ENCODE data around the gene DOCK4. TPM values are rescaled to one million over a fixed set of nuclear protein-coding genes. Genes with fewer than 3 reads are reported as not detected.

The DOCK4 gene
- polyA plus RNA-seq, 1 donor: 8.1 TPM

DNA sequence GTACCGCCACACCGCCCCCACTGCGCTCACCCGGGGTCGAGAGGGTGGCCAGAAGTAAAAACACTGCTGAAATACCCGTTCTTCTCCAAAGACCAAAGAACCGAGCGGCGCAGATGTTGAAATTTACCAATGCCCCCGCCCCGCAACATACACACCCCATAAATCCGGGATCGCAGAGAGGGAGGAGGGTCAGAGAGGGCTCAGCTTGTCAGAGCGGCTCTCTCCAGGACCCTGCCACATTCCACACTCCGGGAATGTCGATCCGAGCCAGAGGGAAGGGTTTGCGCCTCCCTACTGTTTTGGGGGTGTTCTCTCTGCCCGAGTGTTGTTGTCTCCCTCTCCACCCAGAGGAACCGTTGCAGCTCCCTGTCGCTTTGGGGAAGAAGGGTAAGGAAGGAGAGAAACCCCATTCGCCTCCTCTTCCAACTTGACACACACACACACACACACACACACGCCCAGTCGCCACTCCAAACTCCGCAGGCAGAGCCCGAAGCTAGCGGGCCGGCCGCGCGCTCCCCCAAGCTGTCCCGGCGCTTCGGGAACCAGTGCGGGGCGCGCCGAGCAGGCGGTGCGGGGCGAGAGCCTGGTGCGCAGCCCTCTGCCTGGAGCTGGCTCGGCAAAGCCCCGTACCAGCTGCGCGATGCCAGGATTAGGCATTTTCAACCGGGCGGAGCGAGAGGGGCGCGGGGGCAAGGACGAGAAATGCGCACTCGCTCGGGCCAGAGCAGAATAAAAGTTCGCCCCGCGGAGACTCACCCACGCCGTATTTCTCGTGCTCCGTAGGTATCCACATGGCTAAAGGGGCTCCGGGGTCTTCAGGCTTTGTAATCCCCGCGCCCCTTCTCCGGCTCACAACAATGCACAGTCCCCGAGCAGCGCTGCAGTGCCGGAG, 609 bp downstream of the DOCK4 start:
- Histone ChIP-seq H3K4me1 (ENCODE audit: control insufficient read depth, insufficient read depth, low read length) (no peaks in the 10 kb centered on the region), H3K4me3 (ENCODE audit: low read length) (peak overlapping the region; percentile 72), H3K36me3 (ENCODE audit: control insufficient read depth, insufficient read depth, low read length) (no peaks in the 10 kb centered on the region), H3K27ac (ENCODE audit: low read length) (peak overlapping the region; percentile 58), H3K9me3 (ENCODE audit: control insufficient read depth, low read depth, low read length) (peaks cover 2% of the 10 kb centered on the region), H3K27me3 (ENCODE audit: control insufficient read depth, insufficient read depth, low read length) (peaks cover 20% of the 10 kb centered on the region)
- WGBS (ENCODE audit: insufficient coverage, low lambda C conversion rate): no CpG with 5 or more reads among the region's 69 CpGs
- DNase-seq: peak; percentile 16 to 72

DNA sequence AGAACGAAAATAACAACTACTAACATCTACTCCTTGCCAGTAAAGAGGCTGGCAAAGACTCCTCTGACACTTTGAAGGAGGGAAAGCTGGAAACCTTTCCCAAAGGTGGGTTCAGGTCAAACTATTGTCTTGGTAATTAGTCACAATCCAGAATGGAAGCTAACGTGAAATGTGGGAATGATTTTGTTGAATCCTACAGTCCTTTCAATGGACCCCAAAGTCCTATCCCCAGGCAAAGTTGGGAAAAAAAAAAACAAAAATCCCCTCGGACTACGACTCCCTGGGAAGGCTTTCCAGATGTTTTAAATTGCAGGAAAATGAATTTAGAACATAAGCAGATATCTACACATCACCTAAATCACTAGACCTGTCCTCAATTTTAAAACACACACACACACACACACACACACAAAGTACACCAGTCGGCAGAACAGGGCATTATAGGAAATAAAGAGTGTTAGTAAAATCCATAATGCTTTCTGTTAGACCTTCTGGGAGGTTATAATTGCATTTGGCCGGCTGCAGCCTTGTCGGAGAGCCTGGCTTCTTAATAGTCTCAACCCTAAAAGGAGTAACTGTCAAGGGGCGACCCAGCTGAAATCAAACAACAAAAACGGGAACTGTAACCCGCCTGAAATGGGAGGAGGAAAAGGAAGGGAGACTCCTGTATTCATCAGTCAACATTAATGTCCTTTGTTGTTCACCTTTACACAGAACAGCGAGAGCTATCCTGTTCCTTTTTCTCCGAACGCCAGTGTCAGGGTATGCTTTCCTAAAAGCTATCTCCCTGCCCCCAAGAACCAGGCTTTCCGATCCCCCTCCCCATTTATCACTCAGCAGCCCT, 1.5 kb downstream of the DOCK4 start:
- Histone ChIP-seq H3K27me3 (ENCODE audit: control insufficient read depth, insufficient read depth, low read length) (peaks cover 20% of the 10 kb centered on the region), H3K27ac (ENCODE audit: low read length) (peak overlapping the region; percentile 58), H3K36me3 (ENCODE audit: control insufficient read depth, insufficient read depth, low read length) (no peaks in the 10 kb centered on the region), H3K4me1 (ENCODE audit: control insufficient read depth, insufficient read depth, low read length) (no peaks in the 10 kb centered on the region), H3K4me3 (ENCODE audit: low read length) (peak overlapping the region; percentile 72), H3K9me3 (ENCODE audit: control insufficient read depth, low read depth, low read length) (peaks cover 2% of the 10 kb centered on the region)
- 0% methylated on average over 1 of the region's 14 CpGs for WGBS (ENCODE audit: insufficient coverage, low lambda C conversion rate)
- DNase-seq: peak in 1 of 2 donors; percentile 24

DNA sequence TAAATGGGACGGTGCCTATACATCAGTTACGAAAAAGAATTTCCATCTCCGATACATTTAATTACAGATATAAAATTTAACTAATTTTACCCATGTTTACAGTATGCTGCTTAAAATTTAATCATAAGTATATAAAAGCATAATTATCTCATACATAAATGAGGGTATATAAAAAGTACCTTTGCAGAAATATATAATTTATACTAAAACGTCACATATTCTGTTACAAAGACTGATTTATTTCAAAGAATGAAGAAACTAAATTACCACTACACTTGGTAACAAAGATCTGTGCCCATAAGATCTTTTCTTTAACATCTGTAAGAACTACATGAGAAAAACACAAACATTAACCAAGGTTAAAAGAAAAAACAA, 2.8 kb downstream of the DOCK4 start:
- 75% methylated on average over 2 of the region's 4 CpGs for WGBS (ENCODE audit: insufficient coverage, low lambda C conversion rate)
- Histone ChIP-seq H3K4me1 (ENCODE audit: control insufficient read depth, insufficient read depth, low read length) (no peaks in the 10 kb centered on the region), H3K27me3 (ENCODE audit: control insufficient read depth, insufficient read depth, low read length) (peaks cover 20% of the 10 kb centered on the region), H3K9me3 (ENCODE audit: control insufficient read depth, low read depth, low read length) (peaks cover 2% of the 10 kb centered on the region), H3K4me3 (ENCODE audit: low read length) (no peak overlapping the region), H3K27ac (ENCODE audit: low read length) (no peak overlapping the region), H3K36me3 (ENCODE audit: control insufficient read depth, insufficient read depth, low read length) (no peaks in the 10 kb centered on the region)
- DNase-seq: no peak

DNA sequence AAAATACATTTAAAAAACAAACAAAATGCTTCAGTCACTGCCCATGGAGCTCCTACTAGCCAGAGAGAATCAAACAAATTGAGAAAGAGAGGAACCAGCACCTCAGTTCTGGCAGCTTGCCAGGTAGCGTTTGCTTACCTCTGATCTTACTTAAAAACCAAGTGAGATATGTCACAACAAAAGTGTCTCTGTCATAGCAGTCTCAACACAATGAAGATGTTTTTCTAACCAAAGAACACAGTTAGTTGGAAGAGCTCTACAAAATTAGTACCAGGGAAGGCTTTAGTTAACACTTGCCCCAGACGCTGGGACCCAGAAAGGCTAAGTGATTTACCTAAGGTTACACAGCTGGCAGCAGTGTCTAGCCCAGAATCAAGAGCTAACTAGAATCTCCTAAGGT, 3.4 kb downstream of the DOCK4 start:
- no peak for DNase-seq

DNA sequence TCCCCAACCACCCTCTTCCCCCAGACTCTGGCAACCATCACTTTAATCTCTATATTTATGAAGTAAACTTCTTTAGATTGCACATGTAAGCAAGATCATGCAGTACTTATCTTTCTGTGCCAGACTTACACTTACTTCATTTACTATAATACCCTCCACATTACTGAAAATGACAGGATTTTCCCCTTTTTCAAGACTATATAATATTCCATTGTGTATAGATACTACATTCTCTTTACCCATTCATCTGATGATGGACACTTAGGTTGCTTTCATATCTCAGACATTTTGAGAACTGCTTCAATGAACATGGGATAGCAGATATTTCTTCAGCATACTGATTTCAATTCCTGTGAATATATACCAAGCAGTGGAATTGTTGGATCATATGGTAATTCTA, 4.4 kb downstream of the DOCK4 start:
- Histone ChIP-seq H3K36me3 (ENCODE audit: control insufficient read depth, insufficient read depth, low read length) (no peaks in the 10 kb centered on the region), H3K27me3 (ENCODE audit: control insufficient read depth, insufficient read depth, low read length) (peaks cover 20% of the 10 kb centered on the region), H3K9me3 (ENCODE audit: control insufficient read depth, low read depth, low read length) (peaks cover 2% of the 10 kb centered on the region), H3K4me3 (ENCODE audit: low read length) (no peak overlapping the region), H3K27ac (ENCODE audit: low read length) (no peak overlapping the region), H3K4me1 (ENCODE audit: control insufficient read depth, insufficient read depth, low read length) (no peaks in the 10 kb centered on the region)
- no peak for DNase-seq

More for the DNA sequence above, 3.4 kb downstream of the DOCK4 start:
- Histone ChIP-seq H3K9me3 (ENCODE audit: control insufficient read depth, low read depth, low read length) (peaks cover 2% of the 10 kb centered on the region), H3K4me3 (ENCODE audit: low read length) (no peak overlapping the region), H3K27me3 (ENCODE audit: control insufficient read depth, insufficient read depth, low read length) (peaks cover 20% of the 10 kb centered on the region), H3K36me3 (ENCODE audit: control insufficient read depth, insufficient read depth, low read length) (no peaks in the 10 kb centered on the region), H3K27ac (ENCODE audit: low read length) (no peak overlapping the region), H3K4me1 (ENCODE audit: control insufficient read depth, insufficient read depth, low read length) (no peaks in the 10 kb centered on the region)
- WGBS (ENCODE audit: insufficient coverage, low lambda C conversion rate): no CpG with 5 or more reads among the region's 2 CpGs

DNA sequence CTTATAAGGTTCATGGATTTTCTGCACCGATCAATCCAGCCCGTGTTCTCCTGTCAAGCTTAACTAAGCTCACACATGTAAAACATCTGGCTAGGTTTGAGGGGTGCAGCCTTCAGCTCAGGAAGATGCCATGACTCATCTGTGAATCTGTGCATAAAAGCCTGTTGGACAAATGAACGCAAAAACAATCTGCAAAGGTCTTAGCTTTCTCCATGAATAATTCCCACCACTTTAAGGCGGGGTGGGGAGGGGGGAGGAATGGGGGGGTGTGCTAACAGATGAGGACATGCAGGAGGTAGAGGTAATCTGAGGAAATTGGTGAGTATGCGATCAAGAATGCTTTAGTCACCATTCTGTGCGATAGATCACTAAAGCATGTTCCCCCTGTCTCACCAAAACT, 4.8 kb downstream of the DOCK4 start:
- no peak for DNase-seq
- H3K4me3 ChIP-seq (ENCODE audit: low read length): no peak overlapping the region
- peaks cover 20% of the 10 kb centered on the region for H3K27me3 ChIP-seq (ENCODE audit: control insufficient read depth, insufficient read depth, low read length)
- H3K27ac ChIP-seq (ENCODE audit: low read length): no peak overlapping the region
- peaks cover 2% of the 10 kb centered on the region for H3K9me3 ChIP-seq (ENCODE audit: control insufficient read depth, low read depth, low read length)
- H3K4me1 ChIP-seq (ENCODE audit: control insufficient read depth, insufficient read depth, low read length): no peaks in the 10 kb centered on the region
- H3K36me3 ChIP-seq (ENCODE audit: control insufficient read depth, insufficient read depth, low read length): no peaks in the 10 kb centered on the region
- no CpG with 5 or more reads among the region's 6 CpGs for WGBS (ENCODE audit: insufficient coverage, low lambda C conversion rate)

DNA sequence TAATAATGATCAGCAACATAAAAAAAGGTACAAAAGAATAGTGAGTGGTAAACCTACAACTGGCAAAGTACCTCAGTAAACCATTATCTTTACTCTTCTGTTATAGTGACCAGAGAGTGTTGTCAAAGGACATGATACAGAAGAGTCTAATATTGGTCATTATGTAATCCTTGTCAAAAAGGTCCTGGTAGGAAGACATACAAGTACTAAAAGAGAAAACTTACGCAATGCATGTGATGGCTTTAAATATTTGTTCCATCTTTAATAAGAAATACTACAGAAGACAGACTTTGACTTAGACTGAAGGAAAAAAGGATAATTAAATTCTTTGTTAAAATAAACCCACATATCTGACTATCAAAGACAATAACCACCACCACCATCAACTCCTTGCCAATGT, 6.5 kb downstream of the DOCK4 start:
- Histone ChIP-seq H3K4me3 (ENCODE audit: low read length) (no peak overlapping the region), H3K27me3 (ENCODE audit: control insufficient read depth, insufficient read depth, low read length) (peaks cover 11% of the 10 kb centered on the region), H3K9me3 (ENCODE audit: control insufficient read depth, low read depth, low read length) (no peaks in the 10 kb centered on the region), H3K27ac (ENCODE audit: low read length) (no peak overlapping the region), H3K4me1 (ENCODE audit: control insufficient read depth, insufficient read depth, low read length) (no peaks in the 10 kb centered on the region), H3K36me3 (ENCODE audit: control insufficient read depth, insufficient read depth, low read length) (no peaks in the 10 kb centered on the region)
- no peak for DNase-seq
- WGBS (ENCODE audit: insufficient coverage, low lambda C conversion rate): 100% methylated on average over 1 of the region's 1 CpG

DNA sequence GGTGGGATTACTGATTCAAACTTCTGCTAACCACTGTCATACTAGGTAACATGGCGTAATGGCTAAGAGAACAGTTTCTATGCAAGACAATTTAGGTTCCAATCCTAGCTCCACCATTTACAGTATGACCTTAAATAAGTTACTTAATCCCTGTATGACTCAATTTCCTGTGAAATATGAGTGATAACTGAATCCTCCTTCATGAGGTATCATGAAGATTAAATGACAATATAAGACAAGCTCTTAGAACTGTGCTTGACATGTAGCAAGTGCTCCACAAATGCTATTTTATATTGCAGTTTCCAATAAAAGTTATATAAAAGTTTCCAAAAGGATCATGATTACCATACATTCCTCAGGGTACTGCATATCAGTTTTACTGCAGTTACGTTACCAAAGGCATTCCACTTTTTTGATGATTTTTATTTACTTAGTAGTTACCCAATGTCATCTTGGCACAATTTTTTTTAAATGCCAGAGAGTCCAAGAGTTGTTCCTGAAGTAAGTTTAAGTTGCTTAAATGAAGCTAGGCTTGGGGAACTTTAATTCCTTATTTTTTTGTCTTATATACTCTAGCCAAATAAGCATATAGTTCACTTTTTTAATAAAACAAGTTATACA, 7.1 kb downstream of the DOCK4 start:
- DNase-seq: no peak
- 77% methylated on average over 2 of the region's 2 CpGs for WGBS (ENCODE audit: insufficient coverage, low lambda C conversion rate)
- Histone ChIP-seq H3K4me1 (ENCODE audit: control insufficient read depth, insufficient read depth, low read length) (no peaks in the 10 kb centered on the region), H3K36me3 (ENCODE audit: control insufficient read depth, insufficient read depth, low read length) (no peaks in the 10 kb centered on the region), H3K27me3 (ENCODE audit: control insufficient read depth, insufficient read depth, low read length) (peaks cover 6% of the 10 kb centered on the region), H3K9me3 (ENCODE audit: control insufficient read depth, low read depth, low read length) (no peaks in the 10 kb centered on the region), H3K4me3 (ENCODE audit: low read length) (no peak overlapping the region), H3K27ac (ENCODE audit: low read length) (no peak overlapping the region)

DNA sequence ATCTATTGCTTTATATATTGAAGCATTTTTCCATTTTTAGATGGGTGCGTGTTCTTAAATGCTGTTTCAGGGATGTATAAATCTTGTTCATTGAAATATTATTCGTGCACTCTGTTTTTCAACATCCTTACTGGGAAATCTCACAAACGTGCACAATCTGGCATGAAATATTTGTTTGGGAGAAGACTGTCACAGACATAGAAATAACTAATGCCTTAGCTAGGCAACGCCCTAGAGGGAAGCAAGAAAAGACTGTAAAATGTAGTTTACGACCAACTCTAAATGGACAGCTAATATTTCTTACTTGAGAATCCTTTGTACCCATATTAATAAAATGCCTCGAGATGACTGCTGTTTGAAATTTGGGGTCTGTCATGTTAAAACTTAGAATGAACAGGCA, 8.9 kb downstream of the DOCK4 start:
- no peaks in the 10 kb centered on the region for H3K27me3 ChIP-seq (ENCODE audit: control insufficient read depth, insufficient read depth, low read length)
- no peak overlapping the region for H3K27ac ChIP-seq (ENCODE audit: low read length)
- DNase-seq: no peak
- no peaks in the 10 kb centered on the region for H3K9me3 ChIP-seq (ENCODE audit: control insufficient read depth, low read depth, low read length)
- 100% methylated on average over 1 of the region's 6 CpGs for WGBS (ENCODE audit: insufficient coverage, low lambda C conversion rate)
- no peak overlapping the region for H3K4me3 ChIP-seq (ENCODE audit: low read length)
- no peaks in the 10 kb centered on the region for H3K36me3 ChIP-seq (ENCODE audit: control insufficient read depth, insufficient read depth, low read length)
- no peaks in the 10 kb centered on the region for H3K4me1 ChIP-seq (ENCODE audit: control insufficient read depth, insufficient read depth, low read length)

DNA sequence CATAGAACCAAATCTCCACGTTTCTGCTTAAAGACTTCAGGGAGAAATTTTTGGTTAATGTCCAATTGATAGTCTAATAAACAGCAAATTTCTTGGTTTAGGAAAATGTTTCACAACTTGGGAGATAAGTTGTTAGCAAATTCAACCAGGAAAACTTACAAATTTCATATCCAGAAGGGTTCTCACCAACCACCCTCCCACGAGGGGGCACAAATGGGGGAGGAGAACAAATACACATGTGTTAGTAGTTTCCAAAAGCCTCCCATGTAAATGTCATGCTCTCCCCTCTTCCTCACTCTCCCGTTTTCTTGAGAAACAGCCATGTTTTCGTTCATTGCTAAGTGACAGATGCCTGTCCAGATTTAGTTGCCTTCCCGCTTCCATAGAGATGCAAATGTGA, 10.5 kb downstream of the DOCK4 start:
- no peak for DNase-seq

More for the DNA sequence above, 10.5 kb downstream of the DOCK4 start:
- H3K36me3 ChIP-seq (ENCODE audit: control insufficient read depth, insufficient read depth, low read length): no peaks in the 10 kb centered on the region
- WGBS (ENCODE audit: insufficient coverage, low lambda C conversion rate): 100% methylated on average over 1 of the region's 5 CpGs
- H3K27ac ChIP-seq (ENCODE audit: low read length): no peak overlapping the region
- no peaks in the 10 kb centered on the region for H3K27me3 ChIP-seq (ENCODE audit: control insufficient read depth, insufficient read depth, low read length)
- no peak overlapping the region for H3K4me3 ChIP-seq (ENCODE audit: low read length)
- H3K4me1 ChIP-seq (ENCODE audit: control insufficient read depth, insufficient read depth, low read length): no peaks in the 10 kb centered on the region
- no peaks in the 10 kb centered on the region for H3K9me3 ChIP-seq (ENCODE audit: control insufficient read depth, low read depth, low read length)
